ENCODE results near the gene SPOP.

Gene SPOP

GRCh38 chr17:49596613-49597244 lies 81.2 kb downstream of the SPOP start:
- H3K36me3 ChIP-seq (ENCODE audit: insufficient read depth, low read length): peaks cover 64% of the 10 kb centered on the region
- no peak overlapping the region for H3K4me3 ChIP-seq (ENCODE audit: low read depth in 1 of 2, low read length in 2 of 2)
- no peak overlapping the region for H2AFZ ChIP-seq (ENCODE audit: low read depth, low read length)
- H3K27me3 ChIP-seq (ENCODE audit: insufficient read depth, low read length, poor library complexity): no peaks in the 10 kb centered on the region
- DNase-seq: no peak
- H3K27ac ChIP-seq (ENCODE audit: low read length): no peak overlapping the region
- no peak overlapping the region for H3K9ac ChIP-seq (ENCODE audit: low read depth, low read length)
- H3K4me2 ChIP-seq (ENCODE audit: insufficient read depth, low read length): no peak overlapping the region
- H3K9me3 ChIP-seq (ENCODE audit: insufficient read depth, low read length, severe bottlenecking): no peaks in the 10 kb centered on the region
- H3K4me1 ChIP-seq (ENCODE audit: insufficient read depth, low read length): no peaks in the 10 kb centered on the region
- H4K20me1 ChIP-seq (ENCODE audit: insufficient read depth, low read length): no peaks in the 10 kb centered on the region
- H3K79me2 ChIP-seq (ENCODE audit: insufficient read depth, low read length): no peaks in the 10 kb centered on the region
- TF ChIP-seq EZH2 (IDR thresholded peaks at IDR 0.05; ENCODE audit: borderline replicate concordance, low read depth, low read length, severe bottlenecking) (no peak), CTCF (IDR thresholded peaks at IDR 0.05; ENCODE audit: borderline replicate concordance, extremely low read depth, low read length, poor library complexity, severe bottlenecking) (no peak)
- ATAC-seq (ENCODE audit: insufficient read depth, low read depth): no peak

- H4K20me1 ChIP-seq (ENCODE audit: insufficient read depth, low read length): no peaks in the 10 kb centered on the region
- H3K4me3 ChIP-seq (ENCODE audit: low read depth in 1 of 2, low read length in 2 of 2): no peak overlapping the region
- H3K27me3 ChIP-seq (ENCODE audit: insufficient read depth, low read length, poor library complexity): no peaks in the 10 kb centered on the region
- no peaks in the 10 kb centered on the region for H3K4me1 ChIP-seq (ENCODE audit: insufficient read depth, low read length)
- DNase-seq (no peak), ATAC-seq (ENCODE audit: insufficient read depth, low read depth) (no peak)
- TF ChIP-seq EZH2 (IDR thresholded peaks at IDR 0.05; ENCODE audit: borderline replicate concordance, low read depth, low read length, severe bottlenecking) (no peak), CTCF (IDR thresholded peaks at IDR 0.05; ENCODE audit: borderline replicate concordance, extremely low read depth, low read length, poor library complexity, severe bottlenecking) (no peak)
- no peak overlapping the region for H2AFZ ChIP-seq (ENCODE audit: low read depth, low read length)
- H3K79me2 ChIP-seq (ENCODE audit: insufficient read depth, low read length): no peaks in the 10 kb centered on the region
- H3K9me3 ChIP-seq (ENCODE audit: insufficient read depth, low read length, severe bottlenecking): no peaks in the 10 kb centered on the region
- H3K4me2 ChIP-seq (ENCODE audit: insufficient read depth, low read length): no peak overlapping the region
- H3K36me3 ChIP-seq (ENCODE audit: insufficient read depth, low read length): peaks cover 58% of the 10 kb centered on the region
- no peak overlapping the region for H3K27ac ChIP-seq (ENCODE audit: low read length)
- H3K9ac ChIP-seq (ENCODE audit: low read depth, low read length): no peak overlapping the region
These were observed 81.9 kb downstream of the SPOP start for GRCh38 chr17:49595980-49596379.

- H4K20me1 ChIP-seq (ENCODE audit: insufficient read depth, low read length): no peaks in the 10 kb centered on the region
- DNase-seq (no peak), ATAC-seq (ENCODE audit: insufficient read depth, low read depth) (no peak)
- peaks cover 51% of the 10 kb centered on the region for H3K36me3 ChIP-seq (ENCODE audit: insufficient read depth, low read length)
- no peak overlapping the region for H2AFZ ChIP-seq (ENCODE audit: low read depth, low read length)
- no peaks in the 10 kb centered on the region for H3K4me1 ChIP-seq (ENCODE audit: insufficient read depth, low read length)
- no peak overlapping the region for H3K9ac ChIP-seq (ENCODE audit: low read depth, low read length)
- H3K79me2 ChIP-seq (ENCODE audit: insufficient read depth, low read length): no peaks in the 10 kb centered on the region
- TF ChIP-seq CTCF (IDR thresholded peaks at IDR 0.05; ENCODE audit: borderline replicate concordance, extremely low read depth, low read length, poor library complexity, severe bottlenecking): no peak
- H3K4me2 ChIP-seq (ENCODE audit: insufficient read depth, low read length): no peak overlapping the region
- no peaks in the 10 kb centered on the region for H3K9me3 ChIP-seq (ENCODE audit: insufficient read depth, low read length, severe bottlenecking)
- no peak overlapping the region for H3K4me3 ChIP-seq (ENCODE audit: low read depth in 1 of 2, low read length in 2 of 2)
- H3K27ac ChIP-seq (ENCODE audit: low read length): no peak overlapping the region
- H3K27me3 ChIP-seq (ENCODE audit: insufficient read depth, low read length, poor library complexity): no peaks in the 10 kb centered on the region
These were observed 82.6 kb downstream of the SPOP start for GRCh38 chr17:49595328-49595727.

- no peak overlapping the region for H3K4me2 ChIP-seq (ENCODE audit: insufficient read depth, low read length)
- H3K27ac ChIP-seq (ENCODE audit: low read length): no peak overlapping the region
- H3K27me3 ChIP-seq (ENCODE audit: insufficient read depth, low read length, poor library complexity): no peaks in the 10 kb centered on the region
- no peak overlapping the region for H3K9ac ChIP-seq (ENCODE audit: low read depth, low read length)
- H3K9me3 ChIP-seq (ENCODE audit: insufficient read depth, low read length, severe bottlenecking): no peaks in the 10 kb centered on the region
- H4K20me1 ChIP-seq (ENCODE audit: insufficient read depth, low read length): no peaks in the 10 kb centered on the region
- no peak overlapping the region for H3K4me3 ChIP-seq (ENCODE audit: low read depth in 1 of 2, low read length in 2 of 2)
- ATAC-seq (ENCODE audit: insufficient read depth, low read depth): no peak
- no peaks in the 10 kb centered on the region for H3K4me1 ChIP-seq (ENCODE audit: insufficient read depth, low read length)
- H3K36me3 ChIP-seq (ENCODE audit: insufficient read depth, low read length): peaks cover 24% of the 10 kb centered on the region
- TF ChIP-seq CTCF (IDR thresholded peaks at IDR 0.05; ENCODE audit: borderline replicate concordance, extremely low read depth, low read length, poor library complexity, severe bottlenecking) (no peak), EZH2 (IDR thresholded peaks at IDR 0.05; ENCODE audit: borderline replicate concordance, low read depth, low read length, severe bottlenecking) (no peak)
- DNase-seq: no peak
- H2AFZ ChIP-seq (ENCODE audit: low read depth, low read length): no peak overlapping the region
- no peaks in the 10 kb centered on the region for H3K79me2 ChIP-seq (ENCODE audit: insufficient read depth, low read length)
These were observed 85.6 kb downstream of the SPOP start for GRCh38 chr17:49592263-49592662.
